ENCODE results near the gene FAM229B. TPM values are rescaled to one million over a fixed set of nuclear protein-coding genes. Genes with fewer than 3 reads are reported as not detected.
A peak's percentile ranks its signal among the peaks of the same experiment; 100 is the strongest.
"Not testable (repeated sequence)": the region's sequence is repeated elsewhere in the genome, so short reads cannot be mapped to it uniquely, and the experiment has no call there.

The FAM229B gene
- total and polyA plus RNA-seq, 2 experiments from 2014 or later: 16.5 to 51.5 TPM

DNA sequence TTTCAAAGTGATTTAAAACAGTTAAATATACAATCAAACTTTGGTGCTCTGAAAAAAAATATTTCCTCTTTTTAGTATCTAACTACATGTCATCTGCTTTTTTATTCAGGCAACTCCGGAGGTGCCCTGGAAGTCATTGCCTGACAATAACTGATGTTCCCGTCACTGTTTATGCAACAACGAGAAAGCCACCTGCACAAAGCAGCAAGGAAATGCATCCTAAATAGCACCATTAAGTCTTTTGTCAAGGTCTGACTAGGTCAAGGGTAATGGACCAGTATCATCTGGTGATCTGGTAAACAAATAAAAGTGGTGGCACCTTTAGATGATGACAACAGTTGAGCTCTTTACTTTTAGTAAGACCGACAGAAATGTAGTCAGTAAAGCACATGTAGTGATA, 13.2 kb downstream of the FAM229B start:
- no peak overlapping the region for H3K4me3 ChIP-seq
- H3K36me3 ChIP-seq: no peaks in the 10 kb centered on the region
- H3K4me1 ChIP-seq (ENCODE audit: low read depth): no peaks in the 10 kb centered on the region
- no peak for DNase-seq (ENCODE audit: low read depth in 1 of 2, low spot score in 1 of 2)
- H3K9me3 ChIP-seq (ENCODE audit: low read depth): no peaks in the 10 kb centered on the region
- no peaks in the 10 kb centered on the region for H3K27me3 ChIP-seq
- TF ChIP-seq, protein P1, sequence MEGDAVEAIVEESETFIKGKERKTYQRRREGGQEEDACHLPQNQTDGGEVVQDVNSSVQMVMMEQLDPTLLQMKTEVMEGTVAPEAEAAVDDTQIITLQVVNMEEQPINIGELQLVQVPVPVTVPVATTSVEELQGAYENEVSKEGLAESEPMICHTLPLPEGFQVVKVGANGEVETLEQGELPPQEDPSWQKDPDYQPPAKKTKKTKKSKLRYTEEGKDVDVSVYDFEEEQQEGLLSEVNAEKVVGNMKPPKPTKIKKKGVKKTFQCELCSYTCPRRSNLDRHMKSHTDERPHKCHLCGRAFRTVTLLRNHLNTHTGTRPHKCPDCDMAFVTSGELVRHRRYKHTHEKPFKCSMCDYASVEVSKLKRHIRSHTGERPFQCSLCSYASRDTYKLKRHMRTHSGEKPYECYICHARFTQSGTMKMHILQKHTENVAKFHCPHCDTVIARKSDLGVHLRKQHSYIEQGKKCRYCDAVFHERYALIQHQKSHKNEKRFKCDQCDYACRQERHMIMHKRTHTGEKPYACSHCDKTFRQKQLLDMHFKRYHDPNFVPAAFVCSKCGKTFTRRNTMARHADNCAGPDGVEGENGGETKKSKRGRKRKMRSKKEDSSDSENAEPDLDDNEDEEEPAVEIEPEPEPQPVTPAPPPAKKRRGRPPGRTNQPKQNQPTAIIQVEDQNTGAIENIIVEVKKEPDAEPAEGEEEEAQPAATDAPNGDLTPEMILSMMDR (IDR thresholded peaks at IDR 0.05; ENCODE audit: low read depth, low read length): no peak
- no peak overlapping the region for H3K27ac ChIP-seq

DNA sequence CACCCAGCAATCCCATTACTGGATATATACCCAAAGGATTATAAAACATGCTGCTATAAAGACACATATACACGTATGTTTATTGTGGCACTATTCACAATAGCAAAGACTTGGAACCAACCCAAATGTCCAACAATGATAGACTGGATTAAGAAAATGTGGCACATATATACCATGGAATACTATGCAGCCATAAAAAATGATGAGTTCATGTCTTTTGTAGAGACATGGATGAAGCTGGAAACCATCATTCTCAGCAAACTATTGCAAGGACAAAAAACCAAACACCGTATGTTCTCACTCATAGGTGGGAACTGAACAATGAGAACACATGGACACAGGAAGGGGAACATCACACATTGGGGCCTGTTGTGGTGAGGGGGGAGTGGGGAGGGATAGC, 18.6 kb downstream of the FAM229B start:
- DNase-seq (ENCODE audit: low read depth in 1 of 2, low spot score in 1 of 2); H3K27ac ChIP-seq; H3K4me3 ChIP-seq; H3K4me1 ChIP-seq (ENCODE audit: low read depth); H3K9me3 ChIP-seq (ENCODE audit: low read depth); H3K27me3 ChIP-seq: not testable (repeated sequence)
- peaks cover 40% of the 10 kb centered on the region for H3K36me3 ChIP-seq

DNA sequence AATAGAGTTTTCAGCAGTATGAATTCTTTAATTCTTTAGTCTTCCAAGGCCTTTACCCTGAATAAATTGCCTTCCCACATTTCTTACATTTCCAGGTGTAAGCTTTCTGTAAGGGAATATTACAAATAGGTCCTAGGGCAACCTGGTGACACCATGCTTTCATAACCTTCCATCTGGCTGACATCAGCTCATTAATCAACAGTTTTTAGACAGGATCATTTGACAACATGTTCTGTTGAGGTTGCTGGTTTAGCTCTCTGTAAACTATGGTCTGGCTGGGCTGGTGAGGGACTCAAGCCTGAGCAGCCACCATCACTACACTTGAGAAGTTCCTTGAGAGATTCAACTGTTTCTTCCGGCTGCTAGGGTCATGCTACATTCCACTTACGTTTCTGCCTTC, 19.2 kb downstream of the FAM229B start:
- TF ChIP-seq, protein P1 (IDR thresholded peaks at IDR 0.05; ENCODE audit: low read depth, low read length): no peak
- no peaks in the 10 kb centered on the region for H3K9me3 ChIP-seq (ENCODE audit: low read depth)

DNA sequence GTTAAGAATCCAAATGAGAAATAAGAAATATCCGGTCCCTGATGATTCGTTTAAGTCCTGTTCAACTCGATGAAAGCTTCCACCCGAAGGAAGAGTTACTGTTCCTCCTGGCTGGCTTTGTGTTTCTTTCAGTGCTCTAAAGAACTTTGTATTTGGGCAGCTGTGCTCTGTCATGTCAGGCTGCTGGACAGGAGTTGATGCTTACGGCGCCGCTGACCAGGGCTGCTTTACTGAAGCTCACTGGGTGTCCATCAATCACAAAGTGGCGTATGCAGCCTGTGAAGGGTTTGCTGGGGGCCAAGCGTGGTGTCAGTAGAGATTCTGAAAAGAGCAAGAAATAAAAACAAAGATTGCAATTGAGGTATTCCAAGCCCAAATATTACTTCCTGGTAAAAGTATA, 21.9 kb downstream of the FAM229B start:
- H3K4me1 ChIP-seq (ENCODE audit: low read depth): peaks cover 15% of the 10 kb centered on the region
- peak in 1 of 2 donors; percentile 35 for DNase-seq (ENCODE audit: low read depth in 1 of 2, low spot score in 1 of 2)
- no peak overlapping the region for H3K4me3 ChIP-seq
- H3K27me3 ChIP-seq: no peaks in the 10 kb centered on the region
- H3K36me3 ChIP-seq: peaks cover 65% of the 10 kb centered on the region
- TF ChIP-seq, protein P1 (IDR thresholded peaks at IDR 0.05; ENCODE audit: low read depth, low read length): no peak
- no peaks in the 10 kb centered on the region for H3K9me3 ChIP-seq (ENCODE audit: low read depth)
- peak overlapping the region; percentile 55 for H3K27ac ChIP-seq

More for the DNA sequence above, 19.2 kb downstream of the FAM229B start:
- peaks cover 45% of the 10 kb centered on the region for H3K36me3 ChIP-seq
- peak overlapping the region; percentile 38 for H3K27ac ChIP-seq
- H3K27me3 ChIP-seq: no peaks in the 10 kb centered on the region
- DNase-seq (ENCODE audit: low read depth in 1 of 2, low spot score in 1 of 2): no peak
- H3K4me1 ChIP-seq (ENCODE audit: low read depth): no peaks in the 10 kb centered on the region
- H3K4me3 ChIP-seq: no peak overlapping the region

DNA sequence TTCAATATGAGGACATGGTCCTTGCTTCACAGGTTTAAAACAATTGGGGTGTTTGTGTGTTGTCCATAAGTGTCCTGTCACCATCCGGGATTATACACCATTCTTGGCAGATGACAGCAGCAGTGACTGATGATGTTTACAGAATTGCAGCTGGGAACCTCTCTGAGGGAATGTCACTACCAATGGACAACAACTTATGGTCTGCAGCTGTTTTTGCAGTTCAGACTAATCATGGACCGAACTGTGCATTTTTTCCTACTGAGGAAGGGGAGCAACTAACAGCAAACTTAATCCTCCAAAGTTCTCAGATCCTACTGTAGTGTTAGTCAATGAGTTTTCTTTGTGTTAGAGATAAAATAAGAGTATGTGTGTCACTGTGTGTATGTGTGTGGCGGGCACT, 26.0 kb downstream of the FAM229B start:
- H3K4me1 ChIP-seq (ENCODE audit: low read depth): peaks cover 15% of the 10 kb centered on the region
- H3K4me3 ChIP-seq: no peak overlapping the region
- TF ChIP-seq, protein P1 (IDR thresholded peaks at IDR 0.05; ENCODE audit: low read depth, low read length): no peak
- peak overlapping the region; percentile 56 for H3K27ac ChIP-seq
- H3K9me3 ChIP-seq (ENCODE audit: low read depth): no peaks in the 10 kb centered on the region
- H3K27me3 ChIP-seq: no peaks in the 10 kb centered on the region
- H3K36me3 ChIP-seq: peaks cover 92% of the 10 kb centered on the region
- peak in 1 of 2 donors; percentile 19 for DNase-seq (ENCODE audit: low read depth in 1 of 2, low spot score in 1 of 2)

DNA sequence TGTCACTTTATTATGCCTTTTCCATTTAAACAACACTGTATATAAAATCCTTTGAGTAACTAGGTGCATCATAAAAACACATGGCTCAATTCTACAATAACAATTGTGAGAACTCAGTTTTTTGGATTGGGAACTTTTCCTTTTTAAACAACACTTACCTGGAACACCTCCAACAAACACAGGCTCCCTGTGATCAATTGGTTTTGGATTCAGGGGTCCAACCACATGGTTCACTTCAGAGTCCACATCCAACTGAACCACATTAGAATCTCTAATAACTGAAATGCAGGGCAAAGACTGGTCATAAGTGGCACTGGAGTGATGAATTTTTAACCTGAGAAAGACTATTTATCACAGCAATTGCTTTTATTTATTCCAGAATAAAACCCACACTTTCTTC, 26.5 kb downstream of the FAM229B start:
- no peak for DNase-seq (ENCODE audit: low read depth in 1 of 2, low spot score in 1 of 2)
- Histone ChIP-seq H3K36me3 (peaks cover 92% of the 10 kb centered on the region), H3K27me3 (no peaks in the 10 kb centered on the region), H3K9me3 (ENCODE audit: low read depth) (no peaks in the 10 kb centered on the region), H3K27ac (peak overlapping the region; percentile 56), H3K4me3 (no peak overlapping the region), H3K4me1 (ENCODE audit: low read depth) (peaks cover 15% of the 10 kb centered on the region)
- TF ChIP-seq, protein P1 (IDR thresholded peaks at IDR 0.05; ENCODE audit: low read depth, low read length): no peak

All from cardiac muscle cell (in vitro differentiated cells and primary cell).